HG03439 (cell line): Measurements from ENCODE around the gene HIVEP3.
"Not testable (repeated sequence)": the region's sequence is repeated elsewhere in the genome, so short reads cannot be mapped to it uniquely, and the experiment has no call there.

ENCODE experiments used
- ATAC-seq: cut with Tn5 transposase; IDR thresholded peaks from one replicate; pipeline ENCODE4 v1.9.1; 2021; ENCODE audit warnings: mild to moderate bottlenecking, moderate library complexity; ENCODE audit not compliant: unreplicated experiment

Gene HIVEP3

GRCh38 chr1:41918450-41919043, at the start of gene HIVEP3:
Gene HIVEP3, minus strand, starts transcription at chr1:41918922.
- no peak for ATAC-seq

DNA sequence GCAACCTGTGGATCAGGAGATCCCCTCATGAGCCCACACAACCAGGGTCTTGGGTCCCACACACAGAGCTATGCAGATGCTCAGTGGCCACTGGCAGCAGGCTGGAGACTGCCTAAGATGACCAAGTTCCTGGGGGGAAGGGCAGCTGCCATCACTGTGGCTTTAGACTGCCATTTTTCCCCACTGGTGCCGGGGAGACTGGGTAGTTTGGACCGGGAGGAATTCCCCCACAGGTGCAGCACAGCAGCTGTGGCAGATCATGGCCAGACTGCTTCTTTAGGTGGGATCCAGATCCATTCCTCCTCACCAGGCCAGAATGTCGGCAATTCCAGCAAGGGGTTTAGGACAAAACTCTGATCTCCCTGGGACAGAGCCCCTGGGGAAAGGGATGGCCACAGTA, 45.7 kb upstream of the HIVEP3 start:
- no peak for ATAC-seq

GRCh38 chr1:41963636-41964035, 44.9 kb upstream of the HIVEP3 start:
- ATAC-seq: no peak

GRCh38 chr1:41958015-41958673, 39.4 kb upstream of the HIVEP3 start:
- ATAC-seq: no peak

GRCh38 chr1:41957568-41957967, 38.8 kb upstream of the HIVEP3 start:
- ATAC-seq: no peak

DNA sequence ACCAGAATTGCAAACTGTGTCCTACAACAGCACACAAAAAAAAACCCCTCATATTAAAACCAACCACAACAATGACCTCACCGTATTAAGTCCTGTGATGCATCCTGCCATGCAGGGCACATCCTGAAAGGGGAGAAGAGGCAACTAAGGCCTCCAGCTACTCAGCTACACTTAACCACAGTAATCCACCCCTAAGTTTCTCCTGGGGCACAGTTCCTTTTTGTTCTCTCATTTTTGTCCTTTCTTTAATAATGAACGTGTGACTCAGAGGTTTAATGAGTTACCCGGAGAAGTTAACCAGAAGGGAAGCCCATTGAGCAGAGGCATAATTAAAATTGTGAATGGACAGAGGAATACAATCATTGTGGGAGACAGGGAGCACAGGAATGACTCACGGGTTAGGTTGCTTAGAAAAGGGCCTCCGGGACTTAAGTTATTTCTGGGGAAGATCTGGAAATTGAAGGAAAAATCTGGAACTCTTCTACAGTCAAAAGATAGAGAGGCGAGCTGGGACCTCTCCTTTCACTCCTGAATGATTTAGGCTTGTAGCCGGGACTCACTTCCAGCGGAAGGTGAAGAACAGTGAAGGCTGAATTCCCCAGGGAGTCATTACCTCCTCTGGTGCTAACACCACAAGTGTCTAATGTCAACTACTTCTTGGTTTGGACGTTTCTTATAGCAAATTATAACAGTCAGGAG, 36.9 kb upstream of the HIVEP3 start:
- ATAC-seq: no peak

DNA sequence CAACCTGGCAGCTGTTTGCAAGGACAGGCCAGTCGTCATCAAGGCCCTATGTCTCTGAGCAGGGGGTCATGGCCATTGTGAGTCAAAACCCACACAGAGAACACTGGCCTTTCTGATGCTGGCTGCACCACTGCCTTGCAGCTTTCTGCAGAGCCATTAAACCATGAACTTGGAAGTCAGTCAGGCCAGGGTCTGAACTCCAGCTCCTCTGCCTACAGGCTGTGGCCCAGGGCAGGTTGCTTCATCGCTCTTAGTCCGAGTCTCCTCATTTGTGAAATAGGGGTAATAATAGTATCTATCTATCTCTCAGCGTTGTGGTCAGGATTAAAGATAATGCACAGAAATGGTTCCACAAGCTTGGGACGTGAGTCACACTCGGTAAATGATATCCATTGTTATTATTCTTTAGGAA, 35.8 kb upstream of the HIVEP3 start:
- no peak for ATAC-seq

- no peak for ATAC-seq
These were observed 34.6 kb upstream of the HIVEP3 start for GRCh38 chr1:41953291-41953690.

GRCh38 chr1:41952208-41952607, 33.5 kb upstream of the HIVEP3 start:
- no peak for ATAC-seq

- ATAC-seq: not testable (repeated sequence)
These were observed 32.8 kb upstream of the HIVEP3 start for GRCh38 chr1:41951492-41951891.

DNA sequence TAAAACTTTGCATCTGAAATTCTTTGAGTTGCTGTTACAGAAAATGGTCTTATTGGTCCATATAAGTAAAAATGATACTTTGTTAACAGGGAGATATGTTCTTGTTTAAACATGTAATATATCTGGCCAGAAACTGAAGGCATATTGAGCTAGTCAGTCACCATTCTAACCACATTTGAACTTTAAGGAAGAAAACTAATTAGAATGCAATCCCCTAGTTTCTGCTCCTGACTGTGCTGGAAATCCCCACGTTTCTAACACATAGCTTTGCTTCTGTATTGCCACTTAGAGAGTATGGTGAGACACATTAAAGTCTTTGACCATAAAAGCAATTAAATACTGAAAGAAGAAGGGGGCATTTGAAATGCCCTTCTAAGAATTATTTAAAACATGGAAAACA, 32.1 kb upstream of the HIVEP3 start:
- no peak for ATAC-seq

DNA sequence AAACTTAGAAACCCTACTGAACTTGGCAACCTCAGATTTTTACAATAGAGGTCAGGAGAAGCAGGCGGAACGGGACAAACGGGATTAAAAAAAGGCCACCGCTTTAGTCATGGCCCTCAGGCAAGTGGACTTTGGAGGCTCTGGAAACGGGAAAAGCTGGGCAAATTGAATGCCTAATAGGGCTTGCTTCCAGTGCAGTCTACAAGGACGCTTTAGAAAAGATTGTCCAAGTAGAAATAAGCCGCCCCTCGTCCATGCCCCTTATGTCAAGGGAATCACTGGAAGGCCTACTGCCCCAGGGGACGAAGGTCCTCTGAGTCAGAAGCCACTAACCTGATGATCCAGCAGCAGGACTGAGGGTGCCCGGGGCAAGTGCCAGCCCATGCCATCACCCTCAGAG, 27.2 kb upstream of the HIVEP3 start:
- not testable (repeated sequence) for ATAC-seq

- no peak for ATAC-seq
These were observed 25.0 kb upstream of the HIVEP3 start for GRCh38 chr1:41943717-41944116.

- no peak for ATAC-seq
These were observed 23.6 kb upstream of the HIVEP3 start for GRCh38 chr1:41942278-41942677.

GRCh38 chr1:41941381-41941780, 22.7 kb upstream of the HIVEP3 start:
- ATAC-seq: no peak

GRCh38 chr1:41939194-41939593, 20.5 kb upstream of the HIVEP3 start:
- no peak for ATAC-seq

DNA sequence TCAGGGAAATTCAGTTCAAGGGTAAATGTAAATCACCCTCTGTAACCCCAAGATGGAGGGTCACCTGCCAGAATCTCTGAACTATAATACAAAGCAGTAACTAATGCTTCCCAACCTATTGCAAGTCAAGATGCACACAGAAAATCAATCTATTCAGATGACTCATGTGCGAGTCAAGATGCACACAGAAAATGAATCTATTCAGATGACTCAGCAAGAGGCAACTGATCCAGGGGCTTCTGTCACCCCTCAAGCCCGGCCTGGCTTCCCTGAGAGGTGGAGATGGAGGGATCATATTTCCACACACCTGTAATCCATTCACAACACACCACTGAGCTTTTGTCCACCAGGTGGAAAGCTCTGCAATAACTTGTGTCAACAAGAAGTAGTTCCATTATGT, 17.4 kb upstream of the HIVEP3 start:
- ATAC-seq: no peak

- ATAC-seq: no peak
These were observed 16.5 kb upstream of the HIVEP3 start for GRCh38 chr1:41935226-41935625.

DNA sequence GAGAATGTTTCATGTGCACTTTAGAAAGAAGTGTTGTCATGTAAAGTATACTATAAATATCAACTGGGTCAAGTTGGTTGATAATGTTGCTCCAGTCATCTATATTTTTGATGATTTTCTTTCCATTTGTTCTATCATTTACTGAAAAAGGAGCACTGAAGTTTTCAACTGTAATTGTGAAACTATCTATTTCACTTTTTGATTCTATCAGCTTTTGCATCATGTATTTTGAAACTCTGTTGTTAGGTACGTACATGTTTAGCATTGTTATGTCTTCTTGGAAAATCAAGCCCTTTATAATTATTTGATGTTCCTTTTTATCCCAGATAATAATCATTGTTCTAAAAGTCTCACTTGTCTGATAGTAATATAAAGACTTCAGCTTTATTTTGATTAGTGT, 14.4 kb upstream of the HIVEP3 start:
- ATAC-seq: no peak

DNA sequence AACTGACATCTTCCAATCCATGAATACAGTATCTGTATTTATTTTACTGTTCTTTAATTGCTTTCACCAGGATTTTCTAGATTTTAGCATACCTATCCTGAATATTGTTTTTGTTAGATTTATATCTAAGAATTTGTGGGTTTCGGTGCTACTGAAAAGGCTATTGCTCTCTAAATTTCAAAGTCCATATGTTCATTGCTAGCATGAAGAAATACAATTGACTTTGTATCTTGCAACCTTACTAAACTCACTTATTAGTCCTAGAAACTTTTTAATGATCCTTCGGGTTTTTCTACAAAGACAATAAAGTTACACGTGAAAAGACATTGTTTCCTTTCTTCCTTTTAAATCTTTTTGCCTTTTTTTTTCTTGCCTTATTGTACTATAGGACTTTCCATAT, 12.9 kb upstream of the HIVEP3 start:
- ATAC-seq: no peak

- ATAC-seq: no peak
These were observed 8.4 kb upstream of the HIVEP3 start for GRCh38 chr1:41927118-41927517.

DNA sequence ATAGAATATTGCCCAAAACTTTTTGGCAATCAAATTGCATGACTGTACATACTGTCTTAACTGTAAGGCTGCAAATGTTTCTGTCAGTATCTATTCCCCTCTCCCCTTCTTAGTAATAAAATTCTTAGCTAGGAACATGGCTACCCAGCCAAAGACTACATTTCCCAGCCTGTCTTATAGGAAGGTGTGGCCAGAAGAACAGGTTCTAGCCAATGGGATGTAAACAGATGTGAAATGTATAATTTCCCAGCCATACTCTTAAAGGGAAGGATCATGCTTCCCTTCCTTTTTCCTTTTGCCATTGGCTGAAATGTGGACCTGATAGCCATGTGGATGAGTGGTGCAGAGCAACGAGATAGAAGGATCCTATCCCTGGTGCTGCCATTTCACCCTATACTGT, 7.0 kb upstream of the HIVEP3 start:
- ATAC-seq: no peak
